GM21447 (cell line): Measurements from ENCODE around the gene SUOX.
"Not testable (repeated sequence)": the region's sequence is repeated elsewhere in the genome, so short reads cannot be mapped to it uniquely, and the experiment has no call there.

Source experiments
- ATAC-seq: cut with Tn5 transposase; IDR thresholded peaks from one replicate; pipeline ENCODE4 v1.9.1; 2021; ENCODE audit not compliant: unreplicated experiment

The SUOX gene

GRCh38 chr12:56017181-56017580, 20.1 kb downstream of the SUOX start:
- no peak for ATAC-seq

- ATAC-seq: no peak
Measured at GRCh38 chr12:56018356-56018755, 21.3 kb downstream of the SUOX start.

GRCh38 chr12:56020423-56021184, 23.5 kb downstream of the SUOX start, which contains the start of gene IKZF4:
Gene IKZF4, plus strand, starts transcription at chr12:56021043. Its CDS starts 451 bp downstream, at chr12:56021494.
- ATAC-seq: no peak

GRCh38 chr12:56021889-56022497, 24.9 kb downstream of the SUOX start:
- no peak for ATAC-seq

GRCh38 chr12:56028511-56029165, 31.6 kb downstream of the SUOX start:
- no peak for ATAC-seq

- ATAC-seq: no peak
Measured at GRCh38 chr12:56029166-56029519, 32.1 kb downstream of the SUOX start.

GRCh38 chr12:56029666-56030293, 32.7 kb downstream of the SUOX start:
- no peak for ATAC-seq

GRCh38 chr12:56031987-56032386, 34.9 kb downstream of the SUOX start:
- ATAC-seq: no peak

GRCh38 chr12:56034586-56035332, 37.7 kb downstream of the SUOX start:
- ATAC-seq: no peak

- ATAC-seq: no peak
Measured at GRCh38 chr12:56037161-56037560, 40.1 kb downstream of the SUOX start.

GRCh38 chr12:56038022-56038655, 41.1 kb downstream of the SUOX start:
- ATAC-seq: no peak

GRCh38 chr12:56040151-56040550, 43.1 kb downstream of the SUOX start:
- ATAC-seq: no peak

- ATAC-seq: no peak
Measured at GRCh38 chr12:56040963-56041551, 44.0 kb downstream of the SUOX start.

- ATAC-seq: peak; percentile 93
Measured at GRCh38 chr12:56041552-56042429, 44.7 kb downstream of the SUOX start, which contains the start of gene RPS26. Gene RPS26, plus strand, starts transcription at chr12:56041918. Its CDS starts 249 bp downstream, at chr12:56042167.

- not testable (repeated sequence) for ATAC-seq
Measured at GRCh38 chr12:56042430-56042813, 45.3 kb downstream of the SUOX start.

- ATAC-seq: no peak
Measured at GRCh38 chr12:56042843-56043242, 45.8 kb downstream of the SUOX start.

GRCh38 chr12:56046027-56046780, 49.1 kb downstream of the SUOX start:
- ATAC-seq: no peak

GRCh38 chr12:56053407-56053893, 56.4 kb downstream of the SUOX start:
- no peak for ATAC-seq
